Testis (tissue), 2 donors: Measurements from ENCODE around the gene BEST2.

Experiments
- POLR2A ChIP-seq: fragments of 450-650 bp; IDR thresholded peaks from one replicate; pipeline ENCODE4 v1.6.1; 2017; ENCODE audit warnings: antibody characterized with exemption, mild to moderate bottlenecking, moderate library complexity
- TF ChIP-seq, protein P1 (sequence below), 3 experiments: fragments of 450-650 bp in 2 of 3; fragments of 200-600 bp in 1 of 3; sonication (generic) in 1 of 3; IDR thresholded peaks; one replicate each; pipeline ENCODE4 v1.5.1; 2016 to 2019; ENCODE audit warnings: antibody characterized with exemption in 3 of 3, mild to moderate bottlenecking in 2 of 3, moderate library complexity in 1 of 3

DNA sequence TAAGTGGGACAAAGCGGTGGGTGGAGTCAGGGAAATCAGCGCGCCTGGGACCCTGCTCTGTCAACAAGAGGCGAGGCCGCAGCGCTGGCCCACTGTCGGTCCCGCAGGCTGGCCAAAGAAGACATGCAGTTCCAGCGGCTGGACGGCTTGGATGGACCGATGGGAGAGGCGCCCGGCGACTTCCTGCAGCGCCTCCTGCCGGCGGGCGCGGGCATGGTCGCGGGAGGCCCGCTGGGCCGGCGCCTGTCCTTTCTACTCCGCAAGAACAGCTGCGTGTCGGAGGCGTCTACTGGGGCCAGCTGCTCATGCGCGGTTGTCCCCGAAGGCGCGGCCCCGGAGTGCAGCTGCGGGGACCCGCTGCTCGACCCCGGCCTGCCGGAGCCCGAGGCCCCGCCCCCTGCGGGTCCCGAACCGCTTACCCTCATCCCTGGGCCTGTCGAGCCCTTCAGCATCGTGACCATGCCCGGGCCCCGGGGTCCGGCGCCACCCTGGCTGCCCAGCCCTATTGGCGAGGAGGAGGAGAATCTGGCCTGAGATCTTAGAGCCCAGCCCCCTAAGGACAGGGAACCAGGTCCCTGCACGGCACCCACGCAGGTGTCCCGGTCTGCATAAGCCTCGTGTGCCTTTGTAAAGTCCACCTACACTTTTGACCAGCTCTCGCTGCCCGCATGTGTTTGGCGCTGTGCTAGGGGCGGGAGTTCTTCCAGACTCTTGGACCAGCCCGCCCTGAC, 6.1 kb downstream of the BEST2 start:
- TF ChIP-seq, protein P1, sequence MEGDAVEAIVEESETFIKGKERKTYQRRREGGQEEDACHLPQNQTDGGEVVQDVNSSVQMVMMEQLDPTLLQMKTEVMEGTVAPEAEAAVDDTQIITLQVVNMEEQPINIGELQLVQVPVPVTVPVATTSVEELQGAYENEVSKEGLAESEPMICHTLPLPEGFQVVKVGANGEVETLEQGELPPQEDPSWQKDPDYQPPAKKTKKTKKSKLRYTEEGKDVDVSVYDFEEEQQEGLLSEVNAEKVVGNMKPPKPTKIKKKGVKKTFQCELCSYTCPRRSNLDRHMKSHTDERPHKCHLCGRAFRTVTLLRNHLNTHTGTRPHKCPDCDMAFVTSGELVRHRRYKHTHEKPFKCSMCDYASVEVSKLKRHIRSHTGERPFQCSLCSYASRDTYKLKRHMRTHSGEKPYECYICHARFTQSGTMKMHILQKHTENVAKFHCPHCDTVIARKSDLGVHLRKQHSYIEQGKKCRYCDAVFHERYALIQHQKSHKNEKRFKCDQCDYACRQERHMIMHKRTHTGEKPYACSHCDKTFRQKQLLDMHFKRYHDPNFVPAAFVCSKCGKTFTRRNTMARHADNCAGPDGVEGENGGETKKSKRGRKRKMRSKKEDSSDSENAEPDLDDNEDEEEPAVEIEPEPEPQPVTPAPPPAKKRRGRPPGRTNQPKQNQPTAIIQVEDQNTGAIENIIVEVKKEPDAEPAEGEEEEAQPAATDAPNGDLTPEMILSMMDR (IDR thresholded peaks at IDR 0.05), result peak; percentile 74 to 94 (median 89)
- no peak for TF ChIP-seq POLR2A
